Upper lobe of left lung (tissue), 6 donors: ENCODE data around the gene FAM131B. TPM values are rescaled to one million over a fixed set of nuclear protein-coding genes. Genes with fewer than 3 reads are reported as not detected.
A peak's percentile ranks its signal among the peaks of the same experiment; 100 is the strongest.

Experiments used
- ATAC-seq, 2 donors: fragments of 200-7000 bp; cut with Tn5 transposase; one replicate each; pipeline ENCODE4 v1.9.1; 2022; ENCODE audit warnings: mild to moderate bottlenecking in 2 of 2, moderate library complexity in 2 of 2; ENCODE audit not compliant: low FRiP score in 2 of 2
- DNase-seq, 2 donors: peaks; one replicate each; pipeline ENCODE4 v3.0.0-alpha.2; 2019 to 2020
- H3K27ac ChIP-seq, 4 donors: fragments of 200-600 bp; sonication (generic); one replicate each; pipeline ENCODE4 v1.5.1; 2016 to 2019
- H3K27me3 ChIP-seq, 4 donors: fragments of 200-600 bp; sonication (generic); one replicate each; pipeline ENCODE4 v1.5.1; 2017 to 2019
- H3K36me3 ChIP-seq, 4 donors: fragments of 200-600 bp; sonication (generic); one replicate each; pipeline ENCODE4 v1.5.1; 2016 to 2019
- H3K4me1 ChIP-seq, 4 donors: fragments of 200-600 bp; sonication (generic); one replicate each; pipeline ENCODE4 v1.5.1; 2018 to 2019
- H3K4me3 ChIP-seq, 4 donors: fragments of 200-600 bp; sonication (generic); one replicate each; pipeline ENCODE4 v1.5.1; 2017 to 2019; ENCODE audit warnings: mild to moderate bottlenecking in 2 of 4, moderate library complexity in 1 of 4
- H3K9me3 ChIP-seq, 4 donors: fragments of 200-600 bp; sonication (generic); one replicate each; pipeline ENCODE4 v1.5.1; 2018 to 2019
- CTCF ChIP-seq, 6 experiments: fragments of 450-650 bp in 4 of 6; fragments of 200-600 bp in 2 of 6; sonication (generic) in 2 of 6; IDR thresholded peaks; one replicate each; pipeline ENCODE4 v1.5.1; 2016 to 2019; ENCODE audit warnings: antibody characterized with exemption in 6 of 6
- EP300 ChIP-seq, 4 donors: sonication (generic); formaldehyde crosslinking; IDR thresholded peaks; one replicate each; pipeline ENCODE4 v1.5.1; 2017; ENCODE audit warnings: antibody characterized with exemption in 4 of 4, control low read depth in 2 of 4
- POLR2A ChIP-seq, 4 donors: fragments of 450-650 bp; IDR thresholded peaks; one replicate each; pipeline ENCODE4 v1.5.1; 2016 to 2017; ENCODE audit warnings: antibody characterized with exemption in 4 of 4, mild to moderate bottlenecking in 2 of 4
- POLR2AphosphoS5 ChIP-seq, 2 donors: sonication (generic); formaldehyde crosslinking; IDR thresholded peaks; one replicate each; pipeline ENCODE4 v1.5.1; 2017; ENCODE audit warnings: antibody characterized with exemption in 2 of 2
- WGBS, 2 donors: methylation state at CpG; one replicate each; pipeline ENCODE4 v1.1.5; 2017 to 2018; 5-methylcytosine and 5-hydroxymethylcytosine counted together
- small RNA-seq, 4 donors: library from RNA; depleted of rRNA; stranded (forward); fragments of <200 nt; gene quantifications; one replicate each; pipeline ENCODE3, GENCODE V24; 2016
- total RNA-seq, 6 donors: library from RNA; depleted of rRNA in 4 of 6; stranded (reverse); fragments of >200 nt in 4 of 6; gene quantifications; one replicate each; pipeline versions ENCODE4 v1.1.0 to v1.2.1, GENCODE V29; 2016 to 2021
- donor health status: DM: no; HTN: no; CAD: no; lungs with moderate emphysema.
- donor health status: DM: no; HTN: yes; CAD: no; lungs with severe emphysema.

FAM131B gene
- total RNA-seq, 6 donors from 2014 or later, result 0.59 to 5.7 (median 0.67) TPM; not detected in 1

DNA sequence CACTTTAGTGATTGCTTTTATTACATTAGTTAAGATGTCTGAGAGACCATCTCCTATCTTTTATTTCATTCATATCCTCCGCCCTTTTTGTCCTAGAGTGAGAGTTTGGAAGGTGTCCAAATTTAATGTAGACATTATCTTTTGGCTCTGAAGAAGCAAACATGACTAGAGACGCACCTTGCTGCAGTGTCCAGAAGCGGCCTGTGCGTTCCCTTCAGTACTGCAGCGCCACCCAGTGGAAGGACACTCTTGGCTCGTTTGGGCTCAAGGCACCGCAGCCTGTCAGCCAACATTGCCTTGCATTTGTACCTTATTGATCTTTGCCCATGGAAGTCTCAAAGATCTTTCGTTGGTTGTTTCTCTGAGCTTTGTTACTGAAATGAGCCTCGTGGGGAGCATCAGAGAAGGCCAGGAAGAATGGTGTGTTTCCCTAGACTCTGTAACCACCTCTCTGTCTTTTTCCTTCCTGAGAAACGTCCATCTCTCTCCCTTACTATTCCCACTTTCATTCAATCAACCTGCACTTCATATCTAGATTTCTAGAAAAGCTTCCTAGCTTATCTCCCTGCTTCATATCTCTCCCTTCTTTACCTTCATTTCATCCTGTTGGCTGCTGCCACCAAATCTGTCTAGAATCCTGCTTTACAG, 57.0 kb downstream of the FAM131B start:
- TF ChIP-seq CTCF (IDR thresholded peaks at IDR 0.05) (peak; percentile 52 to 79 (median 72)), EP300 (IDR thresholded peaks at IDR 0.05) (no peak)
- Histone ChIP-seq H3K9me3 (no peaks in the 10 kb centered on the region), H3K4me3 (no peak overlapping the region), H3K4me1 (peaks cover 5 to 22% (median 10%) of the 10 kb centered on the region in 4 donors), H3K36me3 (peaks cover 10 to 79% (median 46%) of the 10 kb centered on the region in 4 donors), H3K27me3 (no peaks in the 10 kb centered on the region), H3K27ac (no peak overlapping the region)
- DNase-seq, result peak in 1 of 2 donors; percentile 72
- ATAC-seq, result peak; percentile 70 to 76
- WGBS, 2 donors, result 60 to 61% methylated on average over 10 of the region's 10 CpGs

GRCh38 chr7:143304938-143305337, 57.6 kb downstream of the FAM131B start:
- no peak for ATAC-seq
- WGBS, 2 donors, result 89 to 100% methylated on average over 6 of the region's 6 CpGs
- TF ChIP-seq POLR2AphosphoS5 (IDR thresholded peaks at IDR 0.05) (no peak), CTCF (IDR thresholded peaks at IDR 0.05) (no peak), EP300 (IDR thresholded peaks at IDR 0.05) (no peak), POLR2A (IDR thresholded peaks at IDR 0.05) (no peak)

DNA sequence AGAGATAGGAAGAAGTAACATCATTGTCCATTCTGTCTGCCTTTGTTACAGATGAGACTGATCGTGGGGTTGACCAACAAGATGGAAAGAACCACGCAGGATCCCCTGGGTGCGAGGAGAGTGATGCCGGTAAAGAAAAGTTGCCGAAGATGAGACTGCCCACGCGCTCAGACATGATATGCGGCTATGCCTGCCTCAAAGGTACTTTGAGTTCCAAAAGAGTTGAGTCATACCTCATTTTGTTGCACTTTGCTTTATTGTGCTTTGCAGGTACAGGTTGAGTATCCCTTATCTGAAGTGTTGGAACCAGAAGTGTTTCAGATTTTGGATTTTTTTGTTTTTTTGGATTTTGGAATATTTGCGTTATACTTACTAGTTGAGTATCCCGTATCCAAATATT, 58.8 kb downstream of the FAM131B start:
- TF ChIP-seq CTCF (IDR thresholded peaks at IDR 0.05) (no peak), POLR2A (IDR thresholded peaks at IDR 0.05) (no peak), EP300 (IDR thresholded peaks at IDR 0.05) (no peak), POLR2AphosphoS5 (IDR thresholded peaks at IDR 0.05) (no peak)
- H3K27me3 ChIP-seq, result no peaks in the 10 kb centered on the region
- no peak for ATAC-seq
- peaks cover 10 to 91% (median 56%) of the 10 kb centered on the region in 4 donors for H3K36me3 ChIP-seq
- no peaks in the 10 kb centered on the region for H3K9me3 ChIP-seq
- no peak overlapping the region for H3K4me3 ChIP-seq
- no peak overlapping the region for H3K27ac ChIP-seq
- no peak for DNase-seq
- whole genome bisulfite sequencing, 2 donors, result 94 to 95% methylated on average over 10 of the region's 10 CpGs
- peaks cover 8 to 27% (median 19%) of the 10 kb centered on the region in 4 donors for H3K4me1 ChIP-seq

More at GRCh38 chr7:143304938-143305337, 57.6 kb downstream of the FAM131B start:
- Histone ChIP-seq H3K9me3 (no peaks in the 10 kb centered on the region), H3K4me3 (no peak overlapping the region), H3K27ac (no peak overlapping the region), H3K27me3 (no peaks in the 10 kb centered on the region), H3K4me1 (peaks cover 8 to 27% (median 15%) of the 10 kb centered on the region in 4 donors), H3K36me3 (peaks cover 10 to 85% (median 52%) of the 10 kb centered on the region in 4 donors)
- no peak for DNase-seq

Small RNA genes within 50 kb of the gene (small RNA-seq; reads per million reads assigned to genes)
- 0.26 to 0.86 (median 0.45) reads per million in 4 donors for gene MIR6892

Other genes starting within 250 kb of the FAM131B start
- 10 to 100 TPM in 1 of 6 donors, under 1 TPM in 1, not detected in 4; 0.77 to 23.0 TPM for gene PIP, start 230.6 kb downstream of the FAM131B start, total RNA-seq
- gene TAS2R39, start 179.3 kb downstream of the FAM131B start, total RNA-seq, result not detected
- not detected for gene TAS2R40, start 140.7 kb downstream of the FAM131B start, total RNA-seq
- gene GSTK1, start 99.3 kb downstream of the FAM131B start, total RNA-seq, result 100 to 1,000 TPM; 140 to 194 (median 158) TPM
- gene TMEM139, start 77.8 kb downstream of the FAM131B start, total RNA-seq, result 10 to 100 TPM; 13.6 to 52.7 (median 33.0) TPM
- gene CASP2, start 74.4 kb downstream of the FAM131B start, total RNA-seq, result 10 to 100 TPM in 5 of 6 donors, 1 to 10 TPM in 1; 9.1 to 34.8 (median 24.3) TPM
- gene CLCN1, start 46.6 kb downstream of the FAM131B start, total RNA-seq, result under 1 TPM in 1 of 6 donors, not detected in 5; 0.10 TPM
- gene ZYX, start 18.6 kb upstream of the FAM131B start, total RNA-seq, result 100 to 1,000 TPM in 5 of 6 donors, 10 to 100 TPM in 1; 44.6 to 345 (median 222) TPM
- gene EPHA1, start 46.1 kb upstream of the FAM131B start, total RNA-seq, result 10 to 100 TPM in 4 of 6 donors, 1 to 10 TPM in 2; 5.3 to 18.9 (median 13.0) TPM
- gene TAS2R60, start 80.7 kb upstream of the FAM131B start, total RNA-seq, result 1 to 10 TPM in 2 of 6 donors, under 1 TPM in 1, not detected in 3; 0.83 to 3.1 (median 1.2) TPM
- gene TAS2R41, start 115.2 kb upstream of the FAM131B start, total RNA-seq, result under 1 TPM in 2 of 6 donors, not detected in 4; 0.46 to 0.54 TPM
- gene CTAGE15, start 209.1 kb upstream of the FAM131B start, total RNA-seq, result 1 to 10 TPM in 1 of 6 donors, under 1 TPM in 3, not detected in 2; 0.20 to 4.2 (median 0.53) TPM